HepG2 (cell line): ENCODE results near the gene GGCT.

ENCODE experiments used
- EZH2 ChIP-seq: conservative IDR thresholded peaks from 2 replicates; pipeline ENCODE4 v1.6.1; 2012; ENCODE audit warnings: mild to moderate bottlenecking, low read depth, low read length, moderate library complexity
- PBX3 ChIP-seq: sonication (generic); formaldehyde crosslinking; IDR thresholded peaks from 2 replicates; pipeline ENCODE4 v1.8.1; 2023; ENCODE audit warnings: missing genetic modification reagents, inconsistent platforms, borderline replicate concordance
- POLR2A ChIP-seq, 2 experiments: IDR thresholded peaks; 2 replicates each; pipeline ENCODE4 v1.6.1; 2011; ENCODE audit warnings: low read depth in 2 of 2, low read length in 2 of 2, mild to moderate bottlenecking in 1 of 2, moderate library complexity in 1 of 2; ENCODE audit not compliant: insufficient read depth in 1 of 2
- RBFOX2 ChIP-seq: fragments of 200-400 bp; formaldehyde crosslinking; IDR thresholded peaks from 2 replicates; pipeline ENCODE4 v1.6.1; 2017; ENCODE audit warnings: low read depth, mild to moderate bottlenecking, low read length
- REST ChIP-seq, 2 experiments: IDR thresholded peaks; 2 replicates each; pipeline ENCODE4 v1.6.1; 2011 to 2012; ENCODE audit warnings: low read length in 2 of 2, borderline replicate concordance in 1 of 2, low read depth in 1 of 2, mild to moderate bottlenecking in 1 of 2, moderate library complexity in 1 of 2
- ZBTB38 ChIP-seq: sonication (generic); formaldehyde crosslinking; IDR thresholded peaks from 2 replicates; pipeline ENCODE4 v1.5.1; 2020; ENCODE audit warnings: mild to moderate bottlenecking, missing genetic modification reagents
- ZNF790 ChIP-seq: sonication (generic); formaldehyde crosslinking; IDR thresholded peaks from 2 replicates; pipeline ENCODE4 v1.8.0; 2022; ENCODE audit warnings: missing genetic modification reagents, mild to moderate bottlenecking, borderline replicate concordance
- ZNF792 ChIP-seq: IDR thresholded peaks from 2 replicates; pipeline ENCODE4 v1.6.1; 2016

DNA sequence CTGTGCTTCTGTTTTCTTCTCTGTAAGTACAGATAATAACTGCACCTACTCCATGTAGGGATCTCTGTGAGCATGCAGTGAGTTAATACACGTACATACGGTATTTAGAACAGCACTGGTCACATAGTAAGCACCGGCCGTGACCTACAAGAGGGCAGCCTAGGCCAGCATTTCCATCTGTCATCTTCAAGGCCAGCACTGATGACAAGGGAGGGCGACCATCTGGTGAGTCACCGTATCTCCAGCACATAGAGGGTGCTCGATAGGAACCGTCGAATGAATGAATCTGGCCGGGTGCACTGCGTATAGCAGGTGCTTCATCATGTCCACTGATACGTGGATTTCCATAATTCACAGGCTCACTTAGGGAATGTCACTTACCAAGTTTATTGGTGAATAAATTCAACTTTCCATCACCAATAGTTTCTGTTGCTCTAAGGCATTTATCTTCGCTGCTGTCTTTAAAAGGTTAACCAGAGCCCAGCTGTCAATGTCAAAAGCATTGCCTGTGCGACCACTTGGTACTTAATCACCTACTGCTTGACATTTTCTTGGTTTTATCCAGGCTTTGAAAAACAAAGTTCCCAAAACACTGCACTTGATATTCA lies 34.4 kb downstream of the GGCT start:
- TF ChIP-seq ZNF790 (no peak), PBX3 (CRISPR knock-in tag) (no peak), EZH2 (no peak), RBFOX2 (no peak), ZBTB38 (CRISPR knock-in tag) (no peak), ZNF792 (no peak), POLR2A (IDR thresholded peaks at IDR 0.05; ENCODE audit: insufficient read depth in 1 of 2, low read depth in 2 of 2, low read length in 2 of 2) (no peak), REST (IDR thresholded peaks at IDR 0.05; ENCODE audit: borderline replicate concordance in 1 of 2, low read depth in 1 of 2, low read length in 2 of 2) (no peak)
